ENCODE data around the gene LPP. TPM values are rescaled to one million over a fixed set of nuclear protein-coding genes. Genes with fewer than 3 reads are reported as not detected.

LPP gene
- total and polyA plus RNA-seq, 2 of the 13 experiments (the other 11 are each of a cell fraction or from before 2014, with no cell fraction given): 19.2 to 29.9 TPM

DNA sequence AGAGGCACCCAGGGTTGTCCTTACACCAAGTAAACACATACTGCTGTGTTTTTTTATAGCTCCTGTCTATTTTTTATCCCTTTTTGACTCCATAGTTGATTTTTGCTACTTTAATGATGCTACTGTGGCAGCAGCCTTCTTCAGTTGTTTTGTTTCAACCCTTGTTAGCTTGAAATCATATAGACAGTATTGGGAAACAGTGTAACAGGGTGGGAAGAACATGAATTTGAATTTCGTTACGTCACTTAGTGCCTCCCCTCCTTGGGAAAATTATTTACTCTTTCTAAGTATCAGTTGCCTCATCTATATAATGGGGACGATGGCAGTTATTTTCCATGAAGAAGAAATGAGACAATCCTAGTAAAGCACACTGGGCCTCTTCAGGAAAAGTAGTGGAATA is 608.0 kb downstream of the LPP start:
- no peak for FAIRE-seq
- no peaks in the 10 kb centered on the region for H3K9me3 ChIP-seq (ENCODE audit: low read length)
- H3K4me3 ChIP-seq (replicated peaks in 1 of 3; ENCODE audit: insufficient read depth in 1 of 3, low read depth in 2 of 3, low read length in 3 of 3): no peak overlapping the region
- CTCF ChIA-PET (ENCODE audit: low intra/inter-chr PET ratio, low total read pairs): no interaction called here
- no peaks in the 10 kb centered on the region for H4K20me1 ChIP-seq (ENCODE audit: insufficient read depth, low read length)
- no peaks in the 10 kb centered on the region for H3K4me1 ChIP-seq (ENCODE audit: insufficient read depth, low read length)
- no peak overlapping the region for H3K27ac ChIP-seq (ENCODE audit: extremely low read length, insufficient read depth, low read length)
- no peak for ATAC-seq
- H3K27me3 ChIP-seq (ENCODE audit: control insufficient read depth in 1 of 2, insufficient read depth in 2 of 2, low read length in 2 of 2): no peaks in the 10 kb centered on the region
- no peak overlapping the region for H2AFZ ChIP-seq (ENCODE audit: low read length)
- TF ChIP-seq, protein P1, sequence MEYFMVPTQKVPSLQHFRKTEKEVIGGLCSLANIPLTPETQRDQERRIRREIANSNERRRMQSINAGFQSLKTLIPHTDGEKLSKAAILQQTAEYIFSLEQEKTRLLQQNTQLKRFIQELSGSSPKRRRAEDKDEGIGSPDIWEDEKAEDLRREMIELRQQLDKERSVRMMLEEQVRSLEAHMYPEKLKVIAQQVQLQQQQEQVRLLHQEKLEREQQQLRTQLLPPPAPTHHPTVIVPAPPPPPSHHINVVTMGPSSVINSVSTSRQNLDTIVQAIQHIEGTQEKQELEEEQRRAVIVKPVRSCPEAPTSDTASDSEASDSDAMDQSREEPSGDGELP (IDR thresholded peaks at IDR 0.05; ENCODE audit: borderline replicate concordance, low read depth): no peak
- 0 out of 2 replicates have a peak, but pooled peaks have one; percentile 13 for TF ChIP-seq ZNF629 (CRISPR knock-in tag; conservative IDR thresholded peaks at IDR 0.05)
- TF ChIP-seq, protein P2, sequence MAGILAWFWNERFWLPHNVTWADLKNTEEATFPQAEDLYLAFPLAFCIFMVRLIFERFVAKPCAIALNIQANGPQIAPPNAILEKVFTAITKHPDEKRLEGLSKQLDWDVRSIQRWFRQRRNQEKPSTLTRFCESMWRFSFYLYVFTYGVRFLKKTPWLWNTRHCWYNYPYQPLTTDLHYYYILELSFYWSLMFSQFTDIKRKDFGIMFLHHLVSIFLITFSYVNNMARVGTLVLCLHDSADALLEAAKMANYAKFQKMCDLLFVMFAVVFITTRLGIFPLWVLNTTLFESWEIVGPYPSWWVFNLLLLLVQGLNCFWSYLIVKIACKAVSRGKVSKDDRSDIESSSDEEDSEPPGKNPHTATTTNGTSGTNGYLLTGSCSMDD (CRISPR knock-in tag; IDR thresholded peaks at IDR 0.05): no peak
- no peak for DNase-seq (ENCODE audit: low spot score)
- H3K4me2 ChIP-seq (ENCODE audit: low read depth, low read length): no peak overlapping the region
- no TSS peak for BruUV-seq (replicated peaks)
- in situ Hi-C loops (cut with HindIII; ENCODE audit: extremely low pct_ligation_motif_present, low pct_unique_long_range_greater_than_20kb) (no loop called here), intact Hi-C loops (cut with micrococcal nuclease; ENCODE audit: unreplicated experiment) (no loop called here)
- 97% methylated on average over 3 of the region's 3 CpGs for WGBS (ENCODE audit: low lambda C conversion rate)
- peaks cover 4 to 12% of the 10 kb centered on the region in 2 experiments; a peak in 4 of 5 replicates for H3K36me3 ChIP-seq (replicated peaks in 1 of 2; ENCODE audit: control insufficient read depth in 1 of 2, insufficient read depth in 2 of 2, low read length in 2 of 2)
- POLR2A ChIA-PET: no interaction called here
- H3K9ac ChIP-seq (ENCODE audit: insufficient read depth, low read depth, low read length): no peak overlapping the region
- no peaks in the 10 kb centered on the region for H3K79me2 ChIP-seq (ENCODE audit: insufficient read depth, low read length)

DNA sequence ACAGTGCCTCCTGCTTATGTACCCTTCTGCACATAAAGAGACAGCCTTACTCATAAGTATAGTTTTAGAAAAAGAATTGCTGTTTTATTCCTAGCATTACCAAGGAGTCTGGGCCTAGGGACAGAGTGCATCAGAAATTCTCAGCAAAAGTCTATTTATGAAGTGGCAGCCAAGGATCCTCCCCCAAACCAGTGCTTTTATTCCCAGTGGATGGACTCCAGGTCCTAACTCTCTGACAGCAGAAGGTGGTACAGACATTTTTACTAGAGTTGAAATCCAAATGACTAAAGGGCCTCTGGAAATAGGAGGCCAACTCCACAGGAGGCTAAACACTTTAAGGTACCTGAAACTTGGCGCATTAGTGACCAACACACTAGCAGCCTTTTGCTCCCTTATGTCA is 610.7 kb downstream of the LPP start:
- no peak overlapping the region for H3K4me3 ChIP-seq (replicated peaks in 1 of 3; ENCODE audit: insufficient read depth in 1 of 3, low read depth in 2 of 3, low read length in 3 of 3)
- DNase-seq (ENCODE audit: low spot score) (no peak), FAIRE-seq (no peak), ATAC-seq (no peak)
- POLR2A ChIA-PET: no interaction called here
- H3K4me1 ChIP-seq (ENCODE audit: insufficient read depth, low read length): no peaks in the 10 kb centered on the region
- H4K20me1 ChIP-seq (ENCODE audit: insufficient read depth, low read length): no peaks in the 10 kb centered on the region
- H3K27me3 ChIP-seq (ENCODE audit: control insufficient read depth in 1 of 2, insufficient read depth in 2 of 2, low read length in 2 of 2): no peaks in the 10 kb centered on the region
- no peak overlapping the region for H2AFZ ChIP-seq (ENCODE audit: low read length)
- H3K9me3 ChIP-seq (ENCODE audit: low read length): no peaks in the 10 kb centered on the region
- intact Hi-C loops (cut with micrococcal nuclease; ENCODE audit: unreplicated experiment): no loop called here
- H3K27ac ChIP-seq (ENCODE audit: extremely low read length, insufficient read depth, low read length): no peak overlapping the region
- H3K4me2 ChIP-seq (ENCODE audit: low read depth, low read length): no peak overlapping the region
- CTCF ChIA-PET (ENCODE audit: low intra/inter-chr PET ratio, low total read pairs): no interaction called here
- H3K9ac ChIP-seq (ENCODE audit: insufficient read depth, low read depth, low read length): no peak overlapping the region
- whole genome bisulfite sequencing (ENCODE audit: low lambda C conversion rate): 100% methylated on average over 1 of the region's 1 CpG
- no TSS peak for BruUV-seq (replicated peaks)
- no peaks in the 10 kb centered on the region for H3K79me2 ChIP-seq (ENCODE audit: insufficient read depth, low read length)
- peaks cover 4 to 12% of the 10 kb centered on the region in 2 experiments; a peak in 4 of 5 replicates for H3K36me3 ChIP-seq (replicated peaks in 1 of 2; ENCODE audit: control insufficient read depth in 1 of 2, insufficient read depth in 2 of 2, low read length in 2 of 2)
- in situ Hi-C loops (cut with HindIII; ENCODE audit: extremely low pct_ligation_motif_present, low pct_unique_long_range_greater_than_20kb): no loop called here
- TF ChIP-seq ZNF777 (CRISPR knock-in tag; IDR thresholded peaks at IDR 0.05) (no peak), ATF7 (IDR thresholded peaks at IDR 0.05) (no peak), ATF7 (CRISPR knock-in tag; IDR thresholded peaks at IDR 0.05) (no peak), TCF12 (IDR thresholded peaks at IDR 0.05) (no peak), TCF12 (CRISPR knock-in tag; IDR thresholded peaks at IDR 0.05) (no peak), ZNF543 (CRISPR knock-in tag; IDR thresholded peaks at IDR 0.05) (no peak), ZFX (CRISPR knock-in tag; IDR thresholded peaks at IDR 0.05; ENCODE audit: low read depth) (no peak), ZNF737 (CRISPR knock-in tag; IDR thresholded peaks at IDR 0.05; ENCODE audit: borderline replicate concordance) (no peak)
- TF ChIP-seq, protein P3, sequence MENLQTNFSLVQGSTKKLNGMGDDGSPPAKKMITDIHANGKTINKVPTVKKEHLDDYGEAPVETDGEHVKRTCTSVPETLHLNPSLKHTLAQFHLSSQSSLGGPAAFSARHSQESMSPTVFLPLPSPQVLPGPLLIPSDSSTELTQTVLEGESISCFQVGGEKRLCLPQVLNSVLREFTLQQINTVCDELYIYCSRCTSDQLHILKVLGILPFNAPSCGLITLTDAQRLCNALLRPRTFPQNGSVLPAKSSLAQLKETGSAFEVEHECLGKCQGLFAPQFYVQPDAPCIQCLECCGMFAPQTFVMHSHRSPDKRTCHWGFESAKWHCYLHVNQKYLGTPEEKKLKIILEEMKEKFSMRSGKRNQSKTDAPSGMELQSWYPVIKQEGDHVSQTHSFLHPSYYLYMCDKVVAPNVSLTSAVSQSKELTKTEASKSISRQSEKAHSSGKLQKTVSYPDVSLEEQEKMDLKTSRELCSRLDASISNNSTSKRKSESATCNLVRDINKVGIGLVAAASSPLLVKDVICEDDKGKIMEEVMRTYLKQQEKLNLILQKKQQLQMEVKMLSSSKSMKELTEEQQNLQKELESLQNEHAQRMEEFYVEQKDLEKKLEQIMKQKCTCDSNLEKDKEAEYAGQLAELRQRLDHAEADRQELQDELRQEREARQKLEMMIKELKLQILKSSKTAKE (CRISPR knock-in tag; IDR thresholded peaks at IDR 0.05; ENCODE audit: borderline replicate concordance): no peak
- TF ChIP-seq, protein P4, sequence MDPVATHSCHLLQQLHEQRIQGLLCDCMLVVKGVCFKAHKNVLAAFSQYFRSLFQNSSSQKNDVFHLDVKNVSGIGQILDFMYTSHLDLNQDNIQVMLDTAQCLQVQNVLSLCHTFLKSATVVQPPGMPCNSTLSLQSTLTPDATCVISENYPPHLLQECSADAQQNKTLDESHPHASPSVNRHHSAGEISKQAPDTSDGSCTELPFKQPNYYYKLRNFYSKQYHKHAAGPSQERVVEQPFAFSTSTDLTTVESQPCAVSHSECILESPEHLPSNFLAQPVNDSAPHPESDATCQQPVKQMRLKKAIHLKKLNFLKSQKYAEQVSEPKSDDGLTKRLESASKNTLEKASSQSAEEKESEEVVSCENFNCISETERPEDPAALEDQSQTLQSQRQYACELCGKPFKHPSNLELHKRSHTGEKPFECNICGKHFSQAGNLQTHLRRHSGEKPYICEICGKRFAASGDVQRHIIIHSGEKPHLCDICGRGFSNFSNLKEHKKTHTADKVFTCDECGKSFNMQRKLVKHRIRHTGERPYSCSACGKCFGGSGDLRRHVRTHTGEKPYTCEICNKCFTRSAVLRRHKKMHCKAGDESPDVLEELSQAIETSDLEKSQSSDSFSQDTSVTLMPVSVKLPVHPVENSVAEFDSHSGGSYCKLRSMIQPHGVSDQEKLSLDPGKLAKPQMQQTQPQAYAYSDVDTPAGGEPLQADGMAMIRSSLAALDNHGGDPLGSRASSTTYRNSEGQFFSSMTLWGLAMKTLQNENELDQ (CRISPR knock-in tag; IDR thresholded peaks at IDR 0.05; ENCODE audit: borderline replicate concordance): no peak
